Gastrocnemius medialis (tissue), 4 donors: ENCODE measurements around the gene MYO1D. TPM values are rescaled to one million over a fixed set of nuclear protein-coding genes. Genes with fewer than 3 reads are reported as not detected.

Experiments
- ATAC-seq, 2 donors: fragments of 150-250 bp; one replicate each; pipeline ENCODE4 v1.9.1; 2016
- DNase-seq, 2 donors: peaks; one replicate each; pipeline ENCODE4 v3.0.0-alpha.2; 2019
- H3K27ac ChIP-seq, 4 donors: fragments of 200-600 bp; sonication (generic); 1 replicate in 1 of 4; 2 replicates in 3 of 4; pipeline ENCODE4 v1.5.1; 2016 to 2018; ENCODE audit warnings: mild to moderate bottlenecking in 2 of 4, moderate library complexity in 1 of 4
- H3K27me3 ChIP-seq, 3 donors: fragments of 200-600 bp; sonication (generic) in 2 of 3; 1 replicate in 1 of 3; 2 replicates in 2 of 3; pipeline versions ENCODE4 v1.5.1 to v1.6.0; 2016 to 2019; ENCODE audit warnings: mild to moderate bottlenecking in 1 of 3, moderate library complexity in 1 of 3
- H3K36me3 ChIP-seq, 2 donors: fragments of 200-600 bp; sonication (generic) in 1 of 2; one replicate each; pipeline ENCODE4 v1.5.1; 2017 to 2018
- H3K4me1 ChIP-seq, 2 donors: fragments of 200-600 bp; sonication (generic) in 1 of 2; one replicate each; pipeline ENCODE4 v1.5.1; 2016 to 2017; ENCODE audit warnings: mild to moderate bottlenecking in 2 of 2
- H3K4me3 ChIP-seq, 4 donors: fragments of 200-600 bp; sonication (generic) in 3 of 4; 1 replicate in 1 of 4; 2 replicates in 3 of 4; pipeline ENCODE4 v1.5.1; 2016 to 2019; ENCODE audit warnings: mild to moderate bottlenecking in 2 of 4
- H3K9me3 ChIP-seq, 3 donors: fragments of 200-600 bp; sonication (generic) in 2 of 3; 1 replicate in 1 of 3; 2 replicates in 2 of 3; pipeline ENCODE4 v1.5.1; 2016 to 2019
- POLR2A ChIP-seq, 2 donors: fragments of 450-650 bp; IDR thresholded peaks; one replicate each; pipeline ENCODE4 v1.6.1; 2017; ENCODE audit warnings: antibody characterized with exemption in 2 of 2, mild to moderate bottlenecking in 2 of 2, moderate library complexity in 2 of 2
- in situ Hi-C, 4 donors: fragments of 200-750 bp; cut with MboI; loops; one replicate each; pipeline versions ENCODE4 v1.15.0 to v1.8.0; 2017; ENCODE audit warnings: low sequenced_read_pairs in 4 of 4
- intact Hi-C: fragments of 100-400 bp; cut with DNase I; formaldehyde crosslinking; loops from one replicate; pipeline ENCODE4 v1.15.1; 2023; ENCODE audit warnings: low total_unique reads
- total RNA-seq, 4 donors: library from RNA; depleted of rRNA; stranded (reverse); fragments of >200 nt; gene quantifications; one replicate each; pipeline versions ENCODE4 v1.1.0 to v1.2.3, GENCODE V29; 2016
- TF ChIP-seq, protein P1 (sequence below), 5 experiments: fragments of 450-650 bp in 3 of 5; fragments of 200-600 bp in 2 of 5; sonication (generic) in 2 of 5; IDR thresholded peaks in 4 of 5; conservative IDR thresholded peaks in 1 of 5; 1 replicate in 4 of 5; 2 replicates in 1 of 5; pipeline ENCODE4 v1.5.1; 2016 to 2019; ENCODE audit warnings: antibody characterized with exemption in 5 of 5, mild to moderate bottlenecking in 3 of 5, moderate library complexity in 3 of 5

MYO1D gene
- total RNA-seq, 4 donors from 2014 or later: 5.8 to 20.1 (median 7.8) TPM

DNA sequence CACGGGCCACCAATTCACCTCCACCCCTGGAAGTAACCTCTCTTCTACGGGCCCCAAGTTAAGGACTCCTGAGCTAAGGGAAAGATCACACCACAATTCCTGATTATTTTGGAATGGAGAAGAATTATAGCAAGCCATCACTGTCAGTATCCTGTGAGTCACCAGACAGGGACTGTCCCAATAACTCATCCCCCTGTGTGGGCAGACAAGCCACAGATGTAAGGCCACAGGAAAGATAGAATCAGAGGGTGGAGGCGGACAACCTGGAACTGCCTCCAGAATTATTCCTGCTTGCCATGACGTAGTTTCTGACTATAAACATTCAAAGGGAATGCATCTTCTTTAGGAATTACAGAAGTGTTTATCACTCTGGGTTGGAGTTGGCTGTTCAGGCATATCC, 5.8 kb upstream of the MYO1D start:
- H3K27ac ChIP-seq: no peak overlapping the region
- ATAC-seq: no peak
- intact Hi-C loops: no loop called here

DNA sequence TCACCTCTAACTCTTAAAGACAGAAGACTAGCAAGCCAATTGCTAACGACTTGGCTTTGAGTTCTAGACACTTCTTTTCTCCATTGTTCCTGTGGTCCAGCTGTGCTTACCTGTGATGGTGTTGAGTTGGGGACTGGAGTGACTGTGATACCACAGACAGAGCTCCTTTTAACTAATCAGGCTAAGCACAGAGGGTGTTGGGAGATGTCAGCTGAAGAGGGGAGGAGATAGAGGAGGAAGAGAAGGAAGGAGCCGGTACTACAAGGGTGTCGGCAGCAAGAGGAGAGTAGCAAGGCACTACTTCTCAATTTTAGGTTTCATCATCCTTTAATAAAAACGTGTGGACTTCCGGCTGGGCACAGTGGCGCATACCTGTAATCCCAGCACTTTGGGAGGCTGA, 5.1 kb upstream of the MYO1D start:
- H3K9me3 ChIP-seq: no peaks in the 10 kb centered on the region
- no peak overlapping the region for H3K4me3 ChIP-seq
- DNase-seq: no peak
- TF ChIP-seq, protein P1, sequence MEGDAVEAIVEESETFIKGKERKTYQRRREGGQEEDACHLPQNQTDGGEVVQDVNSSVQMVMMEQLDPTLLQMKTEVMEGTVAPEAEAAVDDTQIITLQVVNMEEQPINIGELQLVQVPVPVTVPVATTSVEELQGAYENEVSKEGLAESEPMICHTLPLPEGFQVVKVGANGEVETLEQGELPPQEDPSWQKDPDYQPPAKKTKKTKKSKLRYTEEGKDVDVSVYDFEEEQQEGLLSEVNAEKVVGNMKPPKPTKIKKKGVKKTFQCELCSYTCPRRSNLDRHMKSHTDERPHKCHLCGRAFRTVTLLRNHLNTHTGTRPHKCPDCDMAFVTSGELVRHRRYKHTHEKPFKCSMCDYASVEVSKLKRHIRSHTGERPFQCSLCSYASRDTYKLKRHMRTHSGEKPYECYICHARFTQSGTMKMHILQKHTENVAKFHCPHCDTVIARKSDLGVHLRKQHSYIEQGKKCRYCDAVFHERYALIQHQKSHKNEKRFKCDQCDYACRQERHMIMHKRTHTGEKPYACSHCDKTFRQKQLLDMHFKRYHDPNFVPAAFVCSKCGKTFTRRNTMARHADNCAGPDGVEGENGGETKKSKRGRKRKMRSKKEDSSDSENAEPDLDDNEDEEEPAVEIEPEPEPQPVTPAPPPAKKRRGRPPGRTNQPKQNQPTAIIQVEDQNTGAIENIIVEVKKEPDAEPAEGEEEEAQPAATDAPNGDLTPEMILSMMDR (IDR thresholded peaks at IDR 0.05 in 4 of 5, conservative IDR thresholded peaks at IDR 0.05 in 1 of 5): no peak
- no peak for TF ChIP-seq POLR2A (IDR thresholded peaks at IDR 0.05)
- H3K27me3 ChIP-seq: peaks cover 0 to 3% (median 0%) of the 10 kb centered on the region in 3 donors
- intact Hi-C loops: no loop called here
- H3K4me1 ChIP-seq: no peaks in the 10 kb centered on the region
- no peaks in the 10 kb centered on the region for H3K36me3 ChIP-seq
- H3K27ac ChIP-seq: no peak overlapping the region
- in situ Hi-C loops: loop anchor here in 2 of 4 donors (5.0 to 25.0 kb wide), 2 partner anchors 100 to 395 kb away; partner anchors contain the start of gene CDK5R1 (in 1 of the 2)
- no peak for ATAC-seq

More for the DNA sequence above, 5.8 kb upstream of the MYO1D start:
- H3K36me3 ChIP-seq: no peaks in the 10 kb centered on the region
- peaks cover 0 to 3% (median 0%) of the 10 kb centered on the region in 3 donors for H3K27me3 ChIP-seq
- TF ChIP-seq, protein P1 (IDR thresholded peaks at IDR 0.05 in 4 of 5, conservative IDR thresholded peaks at IDR 0.05 in 1 of 5): no peak
- no peak for TF ChIP-seq POLR2A (IDR thresholded peaks at IDR 0.05)
- DNase-seq: no peak
- in situ Hi-C loops: loop anchor here in 2 of 4 donors (5.0 to 25.0 kb wide), 2 partner anchors 100 to 395 kb away; partner anchors contain the start of gene CDK5R1 (in 1 of the 2)
- no peaks in the 10 kb centered on the region for H3K4me1 ChIP-seq
- H3K4me3 ChIP-seq: no peak overlapping the region
- no peaks in the 10 kb centered on the region for H3K9me3 ChIP-seq

DNA sequence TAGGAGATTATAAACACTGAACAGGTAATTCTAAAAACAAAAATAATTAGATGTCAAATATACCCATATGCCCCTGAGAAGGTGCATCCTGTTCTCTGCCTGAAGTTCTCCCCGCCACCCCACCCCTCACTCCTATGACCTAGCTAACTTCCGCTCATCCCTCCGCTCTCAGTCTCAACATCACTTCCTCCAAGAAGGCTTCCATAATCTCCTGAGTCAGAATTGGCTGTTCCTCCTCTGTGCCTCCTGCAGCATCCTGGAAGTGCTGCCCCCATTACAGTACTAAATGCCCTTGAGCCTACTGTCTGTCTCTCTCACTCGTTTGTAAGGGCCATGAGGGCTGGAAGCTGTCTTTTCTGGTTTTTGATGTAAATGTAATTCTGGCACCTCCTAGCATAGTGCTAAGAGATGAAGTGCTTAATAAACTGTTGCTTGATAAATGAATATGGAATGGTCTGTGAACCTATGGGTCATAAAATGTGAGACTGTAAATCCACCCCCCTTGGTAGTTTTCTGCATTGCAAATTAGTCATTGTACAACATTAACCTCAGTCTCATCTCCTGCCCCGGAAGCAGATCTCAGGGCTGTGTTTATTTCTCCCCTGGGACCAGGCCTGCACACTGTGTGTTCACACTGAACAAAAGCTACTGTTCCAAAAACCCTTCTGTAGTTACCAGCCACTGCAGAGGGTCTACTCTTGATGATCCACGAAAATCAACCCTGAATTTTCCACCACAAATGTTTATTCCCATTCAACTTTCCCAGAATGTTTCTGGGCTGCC, 3.9 kb upstream of the MYO1D start:
- peaks cover 0 to 3% (median 0%) of the 10 kb centered on the region in 3 donors for H3K27me3 ChIP-seq
- no peak overlapping the region for H3K27ac ChIP-seq
- no peak overlapping the region for H3K4me3 ChIP-seq
- H3K4me1 ChIP-seq: no peaks in the 10 kb centered on the region
- DNase-seq (no peak), ATAC-seq (no peak)
- TF ChIP-seq, protein P1 (IDR thresholded peaks at IDR 0.05 in 4 of 5, conservative IDR thresholded peaks at IDR 0.05 in 1 of 5): no peak
- TF ChIP-seq POLR2A (IDR thresholded peaks at IDR 0.05): no peak
- H3K9me3 ChIP-seq: no peaks in the 10 kb centered on the region
- in situ Hi-C loops: loop anchor here in 2 of 4 donors (5.0 to 25.0 kb wide), 2 partner anchors 99 to 394 kb away; partner anchors contain the start of gene CDK5R1 (in 1 of the 2)
- no peaks in the 10 kb centered on the region for H3K36me3 ChIP-seq
- intact Hi-C loops: no loop called here

DNA sequence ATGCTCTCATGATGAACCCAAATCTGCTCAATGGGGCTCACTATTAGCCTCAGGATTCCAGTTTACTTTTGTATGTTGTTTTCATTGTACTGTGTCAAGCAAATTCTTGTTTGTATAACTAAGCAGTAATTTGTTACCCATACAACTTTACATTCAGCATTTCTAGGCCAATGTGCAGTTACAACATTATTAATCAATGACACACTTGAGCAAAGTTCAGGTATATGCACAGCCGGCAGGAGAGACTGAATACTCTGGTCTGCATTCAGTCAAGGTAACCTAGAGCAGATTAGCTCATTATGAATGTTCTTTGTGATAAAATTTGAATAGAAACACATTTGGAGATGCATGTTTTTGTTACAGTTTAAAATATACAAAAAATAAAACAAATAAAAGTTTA, 2.2 kb upstream of the MYO1D start:
- H3K27ac ChIP-seq: no peak overlapping the region

More for the DNA sequence above, 2.2 kb upstream of the MYO1D start:
- no peak for DNase-seq
- Histone ChIP-seq H3K27me3 (peaks cover 0 to 3% (median 0%) of the 10 kb centered on the region in 3 donors), H3K4me3 (no peak overlapping the region), H3K4me1 (no peaks in the 10 kb centered on the region), H3K9me3 (no peaks in the 10 kb centered on the region), H3K36me3 (no peaks in the 10 kb centered on the region)
- ATAC-seq: no peak
- intact Hi-C loops (loop anchor here (5.0 kb wide), 2 partner anchors 52 to 382 kb away; no protein-coding TSS in a partner anchor), in situ Hi-C loops (loop anchor here in 2 of 4 donors (10.0 to 25.0 kb wide), 2 partner anchors 94 to 392 kb away; partner anchors contain the start of gene CDK5R1 (in 1 of the 2))
- TF ChIP-seq, protein P1 (IDR thresholded peaks at IDR 0.05 in 4 of 5, conservative IDR thresholded peaks at IDR 0.05 in 1 of 5): no peak
- TF ChIP-seq POLR2A (IDR thresholded peaks at IDR 0.05): no peak
